ENCODE measurements around the gene MSRB2. TPM values are rescaled to one million over a fixed set of nuclear protein-coding genes. Genes with fewer than 3 reads are reported as not detected.

MSRB2 gene
- total RNA-seq, 1 experiment from 2014 or later: 10.1 TPM

DNA sequence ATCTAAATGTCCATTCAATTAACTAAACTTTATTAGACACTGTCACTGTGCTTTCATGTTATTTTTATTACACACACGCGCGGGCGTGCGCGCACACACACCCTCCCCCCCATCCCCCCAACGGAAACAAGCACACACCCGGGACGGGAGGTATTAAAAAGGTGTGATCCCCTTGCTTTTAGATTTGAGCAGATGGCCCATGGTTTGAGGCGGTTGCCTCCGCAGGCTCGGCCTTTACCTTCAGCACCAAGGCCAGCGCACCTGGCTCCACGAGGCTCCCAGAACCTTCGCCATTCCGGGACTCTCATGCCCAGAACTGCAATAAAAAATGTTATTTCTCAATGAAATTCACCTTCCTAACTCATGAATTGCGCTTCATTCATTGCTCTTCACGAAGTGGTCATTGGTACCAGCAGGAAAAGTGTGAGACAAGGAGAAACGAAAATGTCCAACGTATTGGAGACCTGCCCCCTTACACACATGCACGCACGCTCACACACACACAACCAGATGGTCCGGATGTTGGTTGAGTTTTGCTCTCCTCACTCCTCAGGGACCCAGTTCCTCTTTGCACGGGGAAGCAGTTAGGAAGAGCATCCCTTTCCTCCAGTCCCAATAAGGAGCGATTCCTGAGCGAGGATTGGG lies 76.0 kb downstream of the MSRB2 start:
- DNase-seq (ENCODE audit: low read depth): no peak

Small RNAs within 50 kb of the gene (small RNA-seq; reads per million reads assigned to genes)
- gene RF00561: not detected

Other genes starting within 250 kb of the MSRB2 start
- not detected in 2 replicates for gene ARMC3, start 167.5 kb upstream of the MSRB2 start, total RNA-seq (2014; rRNA removed; shearing (Covaris generic))
- not detected in 2 replicates for gene PTF1A, start 96.7 kb downstream of the MSRB2 start, total RNA-seq (2014; rRNA removed; shearing (Covaris generic))
- gene C10orf67, start 249.2 kb downstream of the MSRB2 start, total RNA-seq (2014; rRNA removed; shearing (Covaris generic)): 0.10 and 0.50 TPM in 2 replicates